ENCODE data around the gene DPPA5. TPM values are rescaled to one million over a fixed set of nuclear protein-coding genes. Genes with fewer than 3 reads are reported as not detected.

DPPA5 gene
- total and polyA plus RNA-seq, 9 of the 15 experiments (the other 6 are each of a cell fraction or from before 2014, with no cell fraction given), result not detected

- H3K79me2 ChIP-seq (ENCODE audit: control insufficient read depth, insufficient read depth, low read length), result no peaks in the 10 kb centered on the region
- no peaks in the 10 kb centered on the region for H3K36me3 ChIP-seq (ENCODE audit: control insufficient read depth, insufficient read depth, low read length)
- TF ChIP-seq RAD51 (IDR thresholded peaks at IDR 0.05; ENCODE audit: borderline replicate concordance, low read depth) (no peak), CHD2 (IDR thresholded peaks at IDR 0.05; ENCODE audit: low read depth, low read length) (no peak), ZBTB43 (CRISPR knock-in tag; IDR thresholded peaks at IDR 0.05) (no peak), RFX1 (IDR thresholded peaks at IDR 0.05) (peak; percentile 40; the same call in 1 of the 2 replicates), ZNF79 (CRISPR knock-in tag; IDR thresholded peaks at IDR 0.05; ENCODE audit: low read depth) (no peak), FOSL1 (tag; conservative IDR thresholded peaks at IDR 0.05) (0 out of 2 replicates have a peak, but pooled peaks have one; percentile 14), ELF4 (CRISPR knock-in tag; IDR thresholded peaks at IDR 0.05) (no peak), KAT2B (IDR thresholded peaks at IDR 0.05; ENCODE audit: low read depth, low read length) (no peak), JUNB (CRISPR knock-in tag; conservative IDR thresholded peaks at IDR 0.05) (no peak), ZNF165 (CRISPR knock-in tag; IDR thresholded peaks at IDR 0.05; ENCODE audit: borderline replicate concordance) (no peak), FOXJ2 (tag; IDR thresholded peaks at IDR 0.05) (peak; percentile 67; the same call in 1 of the 2 replicates), MCM7 (IDR thresholded peaks at IDR 0.05) (no peak), ZNF121 (CRISPR knock-in tag; conservative IDR thresholded peaks at IDR 0.05) (peak; percentile 90), CTCFL (IDR thresholded peaks at IDR 0.05; ENCODE audit: borderline replicate concordance, insufficient read depth, low read depth, low read length, poor library complexity, severe bottlenecking) (no peak), ATF3 (IDR thresholded peaks at IDR 0.05) (peak; percentile 32; the same call in 1 of the 2 replicates), ATF3 (CRISPR knock-in tag; conservative IDR thresholded peaks at IDR 0.05) (no peak), DNMT1 (IDR thresholded peaks at IDR 0.05) (no peak), ZNF184 (CRISPR knock-in tag; IDR thresholded peaks at IDR 0.05) (no peak)
- ChIA-PET POLR2A (interaction anchor here (0.6 kb wide), 1 partner anchor 29 kb away, joined by 3 read pairs; no protein-coding TSS in a partner anchor), CTCF (ENCODE audit: low intra/inter-chr PET ratio) (no interaction called here)
- WGBS (ENCODE audit: insufficient coverage, low coverage, missing lambda C conversion rate), result 52% methylated on average over 6 of the region's 6 CpGs
- H4K20me1 ChIP-seq (replicated peaks; ENCODE audit: control insufficient read depth, insufficient read depth, low read length), result no peaks in the 10 kb centered on the region
- H3K9ac ChIP-seq (ENCODE audit: insufficient read depth in 1 of 2, low read depth in 2 of 2, low read length in 2 of 2), result no peak overlapping the region
- no TSS peak for BruUV-seq (replicated peaks)
- H3K27me3 ChIP-seq (ENCODE audit: control insufficient read depth in 2 of 2, insufficient read depth in 2 of 2, low read length in 2 of 2), result no peaks in the 10 kb centered on the region
- ATAC-seq, result no peak
- no peak overlapping the region for H3K4me2 ChIP-seq (ENCODE audit: insufficient read depth, low read length)
- no peak overlapping the region for H2AFZ ChIP-seq (ENCODE audit: low read depth, low read length)
- no peak for FAIRE-seq
- intact Hi-C loops (cut with micrococcal nuclease), result no loop called here
- no peaks in the 10 kb centered on the region for H3K9me3 ChIP-seq (replicated peaks; ENCODE audit: control insufficient read depth, insufficient read depth, low read depth, low read length)
- H3K4me3 ChIP-seq, result no peak overlapping the region
- H3K27ac ChIP-seq (ENCODE audit: extremely low read depth, low read depth, low read length), result no peak overlapping the region
- H3K4me1 ChIP-seq (replicated peaks in 1 of 2; ENCODE audit: control insufficient read depth in 2 of 2, insufficient read depth in 2 of 2, low read length in 2 of 2), result no peaks in the 10 kb centered on the region
- DNase-seq (ENCODE audit: extremely low read depth in 1 of 4, low spot score in 3 of 4), result no peak
- H3K9me1 ChIP-seq (ENCODE audit: control insufficient read depth, insufficient read depth, low read length), result no peaks in the 10 kb centered on the region
- in situ Hi-C loops (cut with MboI), result no loop called here
Measured at GRCh38 chr6:73382462-73383113, 28.5 kb upstream of the DPPA5 start.

Measured in K562 (cell line).